ENCODE results near the gene RIMKLA. TPM values are rescaled to one million over a fixed set of nuclear protein-coding genes. Genes with fewer than 3 reads are reported as not detected.
A peak's percentile ranks its signal among the peaks of the same experiment; 100 is the strongest.

RIMKLA gene
- total and polyA plus RNA-seq, 5 donors: 3.2 to 6.5 (median 4.4) TPM

GRCh38 chr1:42456754-42457089 is 76.1 kb downstream of the RIMKLA start:
- H3K9me3 ChIP-seq (ENCODE audit: control insufficient read depth, low read length): no peaks in the 10 kb centered on the region
- peak in 2 of 3 donors; percentile 47 to 74 for DNase-seq
- ATAC-seq: peak; percentile 68 to 79
- no peaks in the 10 kb centered on the region for H3K27me3 ChIP-seq (ENCODE audit: control insufficient read depth, insufficient read depth)
- peak overlapping the region; percentile 80 for H3K4me3 ChIP-seq (ENCODE audit: low read length)
- under 1% methylated on average over 23 of the region's 23 CpGs for WGBS
- peaks cover 2% of the 10 kb centered on the region for H3K4me1 ChIP-seq (ENCODE audit: control insufficient read depth, insufficient read depth, low read length)
- H3K27ac ChIP-seq (ENCODE audit: low read length): peak overlapping the region; percentile 63
- intact Hi-C loops (cut with DNase I): no loop called here

GRCh38 chr1:42461196-42461595 is 80.6 kb downstream of the RIMKLA start:
- no peak overlapping the region for H3K27ac ChIP-seq (ENCODE audit: low read length)
- no peaks in the 10 kb centered on the region for H3K27me3 ChIP-seq (ENCODE audit: control insufficient read depth, insufficient read depth)
- DNase-seq (no peak), ATAC-seq (no peak)
- intact Hi-C loops (cut with DNase I): no loop called here
- H3K9me3 ChIP-seq (ENCODE audit: control insufficient read depth, low read length): no peaks in the 10 kb centered on the region
- H3K4me1 ChIP-seq (ENCODE audit: control insufficient read depth, insufficient read depth, low read length): peaks cover 2% of the 10 kb centered on the region
- H3K4me3 ChIP-seq (ENCODE audit: low read length): no peak overlapping the region
- 83% methylated on average over 2 of the region's 2 CpGs for WGBS

- Histone ChIP-seq H3K4me3 (ENCODE audit: low read length) (peak within 1 kb of the TSS; percentile 59), H3K27me3 (ENCODE audit: control insufficient read depth, insufficient read depth) (no peaks in the 10 kb centered on the region), H3K27ac (ENCODE audit: low read length) (no peak within 1 kb of the TSS), H3K4me1 (ENCODE audit: control insufficient read depth, insufficient read depth, low read length) (no peaks in the 10 kb centered on the region), H3K9me3 (ENCODE audit: control insufficient read depth, low read length) (no peaks in the 10 kb centered on the region)
- intact Hi-C loops (cut with DNase I): no loop called here
- peak; percentile 96 to 98 (median 96) for DNase-seq
- under 1% methylated on average over 59 of the region's 59 CpGs for WGBS
- ATAC-seq: peak; percentile 100
These were observed 82.5 kb downstream of the RIMKLA start, which contains the start of gene CCDC30 for GRCh38 chr1:42462828-42463763. Gene CCDC30 (plus strand): TSS chr1:42463286. CDS start chr1:42480552, 17,266 bp downstream.

GRCh38 chr1:42463921-42464320 is 83.3 kb downstream of the RIMKLA start:
- Histone ChIP-seq H3K27me3 (ENCODE audit: control insufficient read depth, insufficient read depth) (no peaks in the 10 kb centered on the region), H3K4me3 (ENCODE audit: low read length) (peak overlapping the region; percentile 59), H3K9me3 (ENCODE audit: control insufficient read depth, low read length) (no peaks in the 10 kb centered on the region), H3K27ac (ENCODE audit: low read length) (no peak overlapping the region), H3K4me1 (ENCODE audit: control insufficient read depth, insufficient read depth, low read length) (no peaks in the 10 kb centered on the region)
- no peak for DNase-seq
- 73% methylated on average over 3 of the region's 3 CpGs for WGBS
- no peak for ATAC-seq
- intact Hi-C loops (cut with DNase I): no loop called here

GRCh38 chr1:42466030-42466429 is 85.4 kb downstream of the RIMKLA start:
- DNase-seq (no peak), ATAC-seq (no peak)
- WGBS: 86% methylated on average over 2 of the region's 2 CpGs
- Histone ChIP-seq H3K27ac (ENCODE audit: low read length) (no peak overlapping the region), H3K4me3 (ENCODE audit: low read length) (no peak overlapping the region), H3K27me3 (ENCODE audit: control insufficient read depth, insufficient read depth) (no peaks in the 10 kb centered on the region), H3K4me1 (ENCODE audit: control insufficient read depth, insufficient read depth, low read length) (no peaks in the 10 kb centered on the region), H3K9me3 (ENCODE audit: control insufficient read depth, low read length) (no peaks in the 10 kb centered on the region)
- intact Hi-C loops (cut with DNase I): no loop called here

- no peak for DNase-seq
- no peak for ATAC-seq
- no peak overlapping the region for H3K4me3 ChIP-seq (ENCODE audit: low read length)
- no peak overlapping the region for H3K27ac ChIP-seq (ENCODE audit: low read length)
- H3K27me3 ChIP-seq (ENCODE audit: control insufficient read depth, insufficient read depth): no peaks in the 10 kb centered on the region
- 91% methylated on average over 2 of the region's 2 CpGs for WGBS
- H3K9me3 ChIP-seq (ENCODE audit: control insufficient read depth, low read length): no peaks in the 10 kb centered on the region
- no peaks in the 10 kb centered on the region for H3K4me1 ChIP-seq (ENCODE audit: control insufficient read depth, insufficient read depth, low read length)
- intact Hi-C loops (cut with DNase I): no loop called here
These were observed 89.1 kb downstream of the RIMKLA start for GRCh38 chr1:42469727-42470126.

Other genes with a start within 250 kb of the RIMKLA start
- gene GUCA2B, start 227.4 kb upstream of the RIMKLA start, total RNA-seq: not detected
- gene GUCA2B, start 227.4 kb upstream of the RIMKLA start, polyA plus RNA-seq: not detected
- gene GUCA2A, start 216.0 kb upstream of the RIMKLA start, total RNA-seq: not detected
- not detected for gene GUCA2A, start 216.0 kb upstream of the RIMKLA start, polyA plus RNA-seq
- 10 to 100 TPM; 41.8 to 50.5 (median 45.3) TPM for gene FOXJ3, start 45.6 kb upstream of the RIMKLA start, total RNA-seq
- gene FOXJ3, start 45.6 kb upstream of the RIMKLA start, polyA plus RNA-seq: 15.0 TPM
- gene ZMYND12, start 75.2 kb downstream of the RIMKLA start, total RNA-seq: 1 to 10 TPM in 2 of 4 donors, under 1 TPM in 2; 0.56 to 2.1 (median 1.2) TPM
- 1.7 TPM for gene ZMYND12, start 75.2 kb downstream of the RIMKLA start, polyA plus RNA-seq
- gene PPCS, start 75.8 kb downstream of the RIMKLA start, total RNA-seq: 10 to 100 TPM; 36.6 to 46.2 (median 40.6) TPM
- 63.5 TPM for gene PPCS, start 75.8 kb downstream of the RIMKLA start, polyA plus RNA-seq
- gene CCDC30, start 82.5 kb downstream of the RIMKLA start, total RNA-seq: 1 to 10 TPM; 1.4 to 2.9 (median 2.3) TPM
- gene CCDC30, start 82.5 kb downstream of the RIMKLA start, polyA plus RNA-seq: 0.61 TPM

Measured in right cardiac atrium (tissue), 5 donors.